HG03159 (cell line): ENCODE measurements around the gene GFOD1.

Source experiments
- ATAC-seq: cut with Tn5 transposase; IDR thresholded peaks from one replicate; pipeline ENCODE4 v1.9.1; 2021; ENCODE audit warnings: mild to moderate bottlenecking, moderate library complexity; ENCODE audit not compliant: unreplicated experiment

The GFOD1 gene

DNA sequence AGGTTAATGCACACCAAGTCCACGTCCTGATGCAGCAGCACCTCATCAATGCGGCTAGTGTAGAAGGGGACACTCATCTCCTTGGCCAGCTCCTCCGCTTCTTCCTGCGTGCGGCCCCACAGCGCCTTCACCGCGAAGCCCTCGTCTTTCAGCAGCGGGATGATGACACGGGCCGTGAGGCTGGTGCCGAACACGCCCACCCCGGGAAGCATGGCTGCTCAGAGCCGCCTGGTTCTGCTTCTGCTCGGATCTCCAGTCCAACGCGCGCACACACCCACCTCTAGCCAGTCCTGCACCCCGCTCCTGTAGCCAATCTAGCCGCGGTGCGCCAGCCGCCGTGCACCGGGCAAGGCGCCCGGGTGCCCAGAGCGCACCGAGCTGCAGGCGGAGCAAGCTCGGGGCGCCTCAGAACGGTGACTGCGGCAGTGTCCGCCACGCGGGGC, 700 bp downstream of the GFOD1 start:
- ATAC-seq, result peak; percentile 31

DNA sequence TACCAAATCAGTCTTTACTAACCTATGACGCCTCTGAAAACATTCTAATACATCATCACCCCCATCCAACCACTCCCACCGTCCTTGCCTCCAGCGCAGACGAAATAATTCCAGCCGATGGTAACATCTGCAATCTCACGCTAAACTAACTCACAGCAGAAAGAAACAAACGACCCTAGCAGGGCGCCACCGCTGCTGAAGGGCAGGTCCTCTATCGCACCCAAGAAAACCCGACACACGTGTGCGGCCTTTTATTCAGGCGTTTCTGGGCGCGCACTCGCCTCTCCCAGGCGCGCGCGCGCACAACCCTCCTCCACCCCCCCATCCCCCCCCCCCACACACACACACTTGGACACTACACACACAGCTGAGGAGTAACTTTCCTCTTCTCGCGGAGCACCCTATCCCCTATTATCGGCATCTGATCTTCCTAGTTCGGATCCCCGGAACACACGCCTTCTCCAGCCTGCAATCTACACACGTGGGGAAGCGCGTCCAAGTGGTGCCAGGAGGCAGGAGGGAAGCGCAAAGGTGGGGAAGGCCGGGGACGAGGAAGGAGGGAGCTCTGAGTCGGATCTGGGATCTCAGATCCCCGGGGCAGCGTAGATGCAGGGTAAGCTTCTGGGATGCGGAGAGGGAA, 1.4 kb downstream of the GFOD1 start:
- ATAC-seq, result no peak

DNA sequence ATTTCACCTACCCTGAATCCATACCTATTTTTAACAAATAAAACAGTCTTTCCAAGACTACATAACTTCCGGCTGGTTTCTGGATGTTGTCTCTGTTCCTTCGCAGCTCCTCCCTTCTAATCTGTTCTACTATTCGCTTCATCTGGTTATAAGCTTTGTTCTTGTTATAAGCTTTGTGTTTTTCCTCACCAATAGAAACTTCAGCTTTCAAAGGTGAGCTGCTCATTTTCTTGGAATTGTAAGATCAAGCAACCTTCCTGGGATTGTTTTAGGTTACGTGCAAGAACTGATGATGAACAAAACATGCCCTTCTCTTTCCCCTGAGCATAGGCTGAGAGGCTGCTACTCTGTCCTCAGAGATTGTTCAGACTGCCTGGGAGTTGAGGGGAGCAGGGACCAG, 2.1 kb downstream of the GFOD1 start:
- no peak for ATAC-seq

DNA sequence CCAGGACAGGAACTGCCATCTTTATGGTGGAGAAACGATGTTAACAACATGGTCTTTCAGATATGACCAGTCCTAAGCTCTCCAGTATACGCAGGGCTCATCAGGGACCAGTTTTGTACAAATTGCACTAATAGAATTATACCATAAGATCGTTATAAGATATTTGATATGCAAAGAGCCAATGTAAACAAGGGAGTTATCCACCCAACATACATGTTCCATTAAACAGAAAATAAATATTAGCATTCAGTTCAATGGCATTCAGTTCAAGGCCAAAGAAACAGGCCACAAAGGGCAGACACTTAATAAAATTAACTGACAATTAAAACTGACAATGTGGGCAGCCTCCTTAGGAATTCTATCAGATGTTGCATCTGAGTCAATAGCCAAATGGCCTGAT, 2.6 kb downstream of the GFOD1 start:
- ATAC-seq, result no peak

DNA sequence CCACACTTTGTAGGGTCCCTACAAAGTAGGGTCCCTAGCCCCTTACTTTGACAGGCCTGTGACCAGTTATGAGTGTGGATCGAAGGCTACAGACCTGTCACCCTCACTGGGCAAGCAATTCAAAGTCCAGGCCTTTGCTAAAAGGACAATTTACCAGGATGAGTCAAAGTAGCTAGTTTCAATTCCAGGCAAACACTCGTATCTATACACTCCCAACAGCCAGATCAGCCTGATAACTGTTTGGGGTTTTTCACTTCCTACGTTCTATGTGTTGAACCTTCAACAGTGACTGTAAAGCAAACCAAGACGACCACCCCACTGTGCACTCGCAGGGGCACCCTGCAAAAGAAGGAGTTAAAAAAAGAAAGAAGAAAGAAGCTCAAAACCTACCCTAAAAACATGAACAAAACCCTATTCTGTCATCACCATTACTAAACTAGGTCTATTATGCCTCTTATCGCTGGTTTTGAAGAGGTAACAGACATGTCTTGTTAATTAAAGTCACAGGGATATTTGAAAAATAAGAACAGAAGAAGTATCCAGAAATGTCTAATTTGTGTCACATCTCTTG, 3.2 kb downstream of the GFOD1 start:
- ATAC-seq, result no peak

DNA sequence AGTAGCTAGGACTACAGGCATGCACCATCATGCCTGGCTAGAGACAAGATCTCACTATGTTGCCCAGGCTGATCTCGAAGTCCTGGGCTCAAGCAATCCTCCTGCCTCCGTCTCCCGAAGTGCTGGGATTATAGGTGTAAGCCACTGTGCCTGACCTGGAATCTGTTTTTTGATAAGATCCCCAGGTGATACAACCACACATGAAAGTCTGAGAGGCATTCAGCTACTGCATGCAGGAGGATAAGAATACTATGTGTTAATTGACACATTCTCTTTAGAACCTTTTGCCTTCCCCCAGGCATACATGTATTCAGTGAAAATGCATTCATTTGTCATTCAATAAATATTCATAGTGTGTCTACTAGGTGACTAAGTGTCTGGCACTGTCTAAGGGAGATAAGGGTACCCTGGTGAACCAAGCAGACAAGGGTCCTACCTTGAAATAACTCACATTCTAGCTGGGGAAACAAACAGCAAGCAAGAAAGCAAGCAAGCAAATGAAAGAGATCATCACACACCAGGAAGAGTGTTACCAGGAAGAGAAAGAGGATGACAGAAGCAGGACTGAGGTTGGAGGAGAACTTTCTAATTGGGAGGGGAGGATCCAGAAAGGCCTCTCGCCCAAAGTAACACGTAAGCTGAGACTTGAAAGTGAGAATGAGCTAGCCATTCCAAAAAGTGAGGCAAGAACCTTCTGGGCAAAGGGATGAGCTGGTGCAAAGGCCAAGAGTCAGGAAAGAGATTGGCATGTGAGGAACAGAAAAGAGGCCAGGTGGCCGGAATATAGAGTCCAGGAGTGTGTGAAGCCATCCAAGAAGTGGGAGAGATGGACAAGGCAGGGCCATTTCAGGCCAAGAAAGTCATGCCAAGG, 6.5 kb downstream of the GFOD1 start:
- no peak for ATAC-seq

DNA sequence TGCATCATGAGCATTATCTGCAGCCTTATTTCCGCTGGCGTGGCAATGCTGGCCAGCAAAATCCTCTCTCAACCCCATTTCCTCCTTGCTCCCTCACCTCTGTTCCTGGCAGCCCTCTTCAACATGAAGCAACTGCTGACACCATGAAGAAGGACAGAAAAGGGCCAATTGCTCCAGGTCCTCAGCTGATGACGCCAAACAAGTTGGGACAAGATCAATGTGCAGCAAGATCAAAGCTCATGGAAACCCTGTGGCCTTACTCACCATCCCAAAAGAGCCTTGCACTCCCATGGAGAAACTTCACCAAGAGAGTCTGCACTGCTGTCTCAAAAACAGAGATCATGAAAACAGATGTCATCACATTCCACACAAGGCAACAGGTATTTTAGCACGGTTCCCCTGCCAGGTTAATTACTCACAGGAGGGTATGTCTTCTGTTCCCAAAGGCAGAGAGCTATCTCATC, 7.4 kb downstream of the GFOD1 start:
- no peak for ATAC-seq

DNA sequence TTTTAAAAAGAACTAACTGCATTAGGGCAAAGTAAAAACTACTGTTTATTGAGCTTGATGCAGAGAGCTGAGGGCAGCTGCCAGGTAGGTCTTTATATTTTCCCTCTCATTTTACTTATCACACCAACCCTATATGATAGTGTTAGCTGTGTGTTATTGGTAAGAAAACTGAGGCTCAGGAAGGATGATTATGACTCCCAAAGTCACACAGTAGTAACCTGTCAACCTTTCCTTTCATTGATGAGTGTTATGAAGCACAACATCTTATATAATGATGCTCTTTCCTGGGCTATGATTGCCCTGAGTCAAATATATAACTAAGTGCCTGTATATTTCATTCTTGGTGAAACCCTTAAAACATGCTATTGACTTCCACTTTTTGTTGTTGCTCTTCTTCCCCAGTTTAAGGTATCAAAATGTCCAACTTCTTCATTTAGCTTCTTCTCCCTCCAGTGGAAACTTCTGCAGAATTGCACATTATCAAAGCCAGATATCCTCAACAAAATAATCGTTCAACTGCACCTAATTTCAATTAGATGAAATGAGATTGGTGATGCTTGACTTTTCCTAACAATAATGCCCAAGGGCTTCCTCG, 8.1 kb downstream of the GFOD1 start:
- no peak for ATAC-seq

DNA sequence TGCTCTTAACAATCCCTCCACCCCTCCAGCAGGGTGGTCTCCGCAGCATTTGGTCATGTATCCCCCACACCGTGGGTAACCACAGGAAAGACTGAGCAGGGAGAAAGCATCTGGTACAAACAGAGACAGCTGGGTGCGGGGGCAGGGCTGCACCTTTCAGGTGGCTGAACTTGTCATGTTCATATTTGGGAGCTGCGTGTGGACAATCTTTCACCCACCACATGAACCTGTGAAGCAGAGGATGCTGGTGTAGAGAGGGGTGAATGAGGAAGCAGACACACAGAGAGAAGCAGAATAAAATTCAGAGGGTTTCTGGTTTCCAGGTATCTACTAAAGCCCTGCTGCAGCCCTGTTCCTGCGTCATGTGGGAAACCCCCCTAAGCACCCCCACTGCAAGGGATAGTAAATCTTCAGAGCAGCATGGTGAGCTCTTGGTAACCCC, 8.9 kb downstream of the GFOD1 start:
- ATAC-seq, result peak; percentile 50

DNA sequence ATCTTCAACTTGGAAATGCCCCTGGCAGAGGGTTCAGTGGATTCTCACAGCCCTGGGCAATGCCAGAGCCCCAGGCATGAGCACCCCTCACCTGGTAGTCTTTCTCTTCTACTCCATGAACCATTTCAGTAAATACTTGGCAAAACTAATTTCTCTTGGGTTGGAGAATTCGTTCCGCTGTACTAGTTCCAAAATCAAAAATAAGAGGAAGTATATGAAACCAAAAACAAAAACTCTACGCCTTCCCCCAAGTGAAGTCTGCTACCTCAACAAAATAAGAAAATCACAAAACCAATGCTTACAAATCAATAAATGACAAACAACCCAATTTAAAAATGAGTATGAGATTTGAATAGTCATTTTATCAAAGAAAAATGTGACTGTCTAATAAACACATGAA, 12.6 kb downstream of the GFOD1 start:
- ATAC-seq, result no peak

DNA sequence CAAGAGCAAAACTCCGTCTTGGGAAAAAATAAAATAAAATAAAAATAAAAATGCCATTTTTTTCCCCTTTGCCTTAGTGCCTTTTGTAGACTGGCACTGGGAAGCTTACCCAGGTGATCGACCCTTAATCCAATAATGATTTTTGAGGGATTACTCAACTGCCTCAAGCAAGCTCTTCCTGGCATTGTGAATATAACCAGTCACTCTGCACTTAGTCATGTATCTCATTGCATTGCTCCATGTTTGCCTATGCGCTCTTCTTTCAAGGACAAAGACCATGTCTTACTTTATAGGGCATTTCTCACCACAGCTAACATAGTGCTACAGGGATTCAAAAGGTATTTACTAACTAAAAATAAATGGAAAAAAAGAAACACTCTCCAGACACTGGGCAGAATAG, 13.0 kb downstream of the GFOD1 start:
- no peak for ATAC-seq

DNA sequence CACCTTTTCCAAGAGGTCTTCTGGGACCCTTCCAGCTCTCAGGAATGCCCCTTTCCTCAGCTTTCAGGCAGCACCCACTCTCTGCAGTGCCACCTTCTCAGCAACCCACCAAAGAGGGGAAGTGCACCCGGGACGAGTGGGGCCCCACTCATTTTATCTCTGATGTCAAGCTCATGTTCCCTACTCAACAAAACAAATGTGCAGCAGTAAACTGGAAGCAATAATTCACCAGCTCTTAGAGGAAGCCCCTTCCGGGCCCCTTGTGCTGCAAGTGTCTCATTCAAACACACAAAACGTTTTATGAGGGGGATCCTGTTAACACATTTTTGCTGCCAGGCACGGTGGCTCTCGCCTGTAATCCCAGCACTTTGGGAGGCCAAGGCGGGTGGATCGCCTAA, 13.6 kb downstream of the GFOD1 start:
- no peak for ATAC-seq

DNA sequence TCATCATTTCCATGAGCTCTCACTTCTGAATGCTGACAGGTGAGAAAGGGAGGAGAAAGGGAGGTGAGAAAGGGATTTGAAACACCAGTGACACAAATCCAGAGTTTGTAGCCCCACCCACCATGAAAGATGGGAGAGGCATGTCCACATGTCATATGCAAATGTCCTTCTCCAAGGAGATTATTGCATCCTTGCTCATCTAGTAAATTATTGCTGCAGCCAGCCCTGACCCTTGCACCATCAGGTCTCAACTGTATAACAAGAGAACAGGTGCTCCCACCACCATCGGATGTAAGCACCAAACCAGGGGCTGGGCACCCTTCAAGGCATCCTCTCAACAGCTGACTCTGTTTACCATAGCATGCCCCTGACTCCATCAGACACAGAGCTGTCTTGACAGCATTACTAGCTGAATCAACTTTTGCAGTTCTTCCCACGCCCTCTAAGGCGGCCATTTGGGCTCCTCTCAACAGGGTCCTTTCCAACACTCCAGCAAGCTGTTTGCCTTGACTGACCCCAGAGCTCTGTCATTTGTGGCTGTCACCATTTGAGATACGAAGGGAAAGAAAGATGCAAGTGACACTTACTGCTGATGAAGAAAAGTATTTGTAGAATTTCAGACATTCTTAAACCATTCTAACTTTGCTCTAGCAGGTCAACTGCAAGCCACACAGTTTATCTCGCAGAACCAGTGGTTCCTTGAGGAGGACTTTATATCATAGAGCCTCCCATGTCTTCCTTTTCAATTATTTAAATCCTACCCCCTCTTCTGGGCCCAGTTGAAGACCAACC, 14.2 kb downstream of the GFOD1 start:
- no peak for ATAC-seq

DNA sequence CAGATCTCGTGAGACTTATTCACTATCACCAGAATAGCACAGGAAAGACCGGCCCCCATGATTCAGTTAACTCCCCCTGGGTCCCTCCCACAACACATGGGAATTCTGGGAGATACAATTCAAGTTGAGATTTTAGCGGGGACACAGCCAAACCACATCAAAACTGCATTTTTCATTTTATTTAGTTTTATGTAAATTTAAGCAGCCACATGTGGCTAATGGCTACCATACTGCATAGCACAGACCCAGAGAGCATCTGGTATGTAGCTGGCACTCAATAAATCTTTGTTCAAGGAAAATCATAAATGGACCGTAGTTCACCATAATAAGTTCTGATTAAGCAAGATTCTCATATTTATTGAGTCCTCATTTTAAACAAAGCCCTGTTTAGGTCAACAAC, 15.3 kb downstream of the GFOD1 start:
- no peak for ATAC-seq

DNA sequence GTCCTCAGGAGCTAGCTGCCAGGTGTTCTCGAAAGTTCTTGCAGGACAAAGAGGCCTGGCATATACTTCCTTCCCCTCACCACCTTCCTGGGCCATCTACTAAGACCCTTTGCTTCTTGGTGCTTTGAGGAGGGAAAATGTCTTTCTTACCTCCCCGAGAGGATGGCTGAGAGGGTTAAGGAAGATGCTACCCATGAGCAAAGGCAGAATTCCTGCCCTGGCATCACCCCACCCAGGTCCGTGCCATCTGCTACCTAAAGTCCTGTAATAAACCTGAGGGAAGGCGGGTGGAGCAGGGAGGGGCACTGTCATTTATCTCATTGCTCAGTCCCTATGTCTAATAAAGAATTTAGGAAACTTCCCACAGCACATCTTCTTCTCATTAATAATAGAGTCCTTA, 16.2 kb downstream of the GFOD1 start:
- no peak for ATAC-seq

DNA sequence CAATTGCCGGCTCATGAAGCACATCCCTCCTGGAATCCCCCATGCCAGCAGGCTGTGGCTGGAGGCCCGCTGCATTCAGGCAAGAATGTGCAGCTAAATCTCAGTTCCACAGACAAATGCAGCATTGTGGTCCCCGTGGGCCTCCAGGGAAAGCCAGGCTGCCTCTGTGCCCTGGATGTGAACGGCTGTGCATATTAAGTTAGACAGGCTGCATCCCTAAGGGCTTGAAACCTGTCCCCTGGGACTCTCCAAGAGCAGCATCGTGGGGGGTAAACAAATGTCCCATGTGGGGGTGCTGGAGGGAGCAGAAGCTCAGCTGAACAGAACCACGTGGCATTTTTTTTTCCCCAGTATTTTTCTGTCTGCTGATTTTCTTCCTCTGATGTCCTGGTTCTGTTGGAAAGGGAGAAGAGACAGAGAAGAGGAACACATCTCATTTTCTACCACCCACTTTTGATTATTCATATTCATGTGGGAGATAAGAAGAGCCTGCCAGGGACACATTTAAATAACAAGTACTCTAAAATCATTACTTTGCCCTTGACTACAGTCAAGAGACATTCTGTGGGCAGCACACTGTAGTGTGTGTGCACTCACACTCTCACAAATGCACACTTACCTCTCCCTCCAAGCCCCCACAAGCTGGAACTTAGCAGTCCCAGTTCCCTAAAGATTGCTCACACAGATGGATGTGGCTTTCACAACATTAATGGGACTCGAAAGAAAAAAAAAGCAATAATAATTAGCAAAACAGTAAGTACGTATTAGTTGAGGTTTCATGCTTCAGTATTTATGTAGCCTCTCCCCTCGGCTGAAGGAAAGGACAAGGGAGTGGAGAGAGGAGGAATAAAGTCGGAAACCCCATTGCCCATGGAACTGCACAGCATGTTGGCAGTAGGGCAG, 16.9 kb downstream of the GFOD1 start:
- no peak for ATAC-seq

DNA sequence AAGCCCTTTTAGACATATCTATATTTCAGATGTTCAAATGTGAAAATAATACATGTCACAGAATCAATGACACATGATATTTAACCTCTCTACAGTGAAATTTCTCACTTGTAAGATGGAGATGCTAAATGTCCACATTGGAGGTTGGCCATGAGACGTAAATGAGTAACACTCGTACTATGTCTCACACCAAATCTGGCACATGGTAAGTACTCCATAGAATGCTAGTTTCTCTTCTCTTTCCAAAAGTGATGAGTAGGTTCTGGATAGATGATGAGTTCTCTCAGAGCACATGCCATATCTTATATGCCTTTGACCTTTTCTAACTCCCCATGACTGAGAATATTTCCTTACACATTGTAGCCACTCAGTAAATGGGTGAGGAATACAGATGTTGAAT, 17.7 kb downstream of the GFOD1 start:
- ATAC-seq, result no peak

DNA sequence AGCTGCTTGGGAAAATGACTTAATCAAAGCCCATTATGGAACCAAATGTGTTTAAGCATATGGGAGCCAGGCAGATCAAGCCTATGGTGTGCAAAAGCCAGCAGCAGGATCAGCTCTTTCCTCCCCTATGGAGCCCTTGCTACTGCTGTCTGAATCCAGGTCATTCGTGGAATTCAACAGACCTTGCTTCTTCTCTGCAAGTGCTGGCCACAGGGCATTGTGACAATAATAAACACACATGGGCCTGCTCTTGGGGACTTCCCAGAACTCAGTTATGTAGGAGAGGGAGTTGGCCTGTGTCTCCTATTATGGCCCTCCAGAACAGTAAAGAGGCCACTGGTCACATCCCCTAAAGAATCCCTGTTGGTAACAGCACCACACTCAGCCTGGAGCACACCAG, 18.6 kb downstream of the GFOD1 start:
- no peak for ATAC-seq

DNA sequence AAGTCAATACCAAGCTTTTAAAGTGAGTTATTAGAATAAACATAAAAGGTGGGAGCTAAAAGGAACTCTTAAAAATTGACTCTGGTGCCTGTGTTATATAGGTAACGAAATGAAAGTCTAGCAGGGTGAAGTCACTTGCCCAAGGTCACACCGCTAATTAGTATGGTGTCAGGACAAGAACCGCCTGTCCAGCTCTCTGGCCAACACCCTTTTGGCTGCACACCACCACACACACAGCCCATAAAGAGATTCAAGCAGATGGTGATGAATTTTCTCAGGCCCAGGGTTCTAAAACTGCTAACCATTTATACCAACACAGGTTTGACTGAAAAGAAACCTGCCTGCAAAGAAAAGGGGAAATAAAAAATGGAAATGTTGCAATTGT, 20.2 kb downstream of the GFOD1 start:
- ATAC-seq, result no peak
